H9 (cell line): Measurements from ENCODE around the gene HRNR. TPM values are rescaled to one million over a fixed set of nuclear protein-coding genes. Genes with fewer than 3 reads are reported as not detected.

ENCODE experiments used
- DNase-seq: peaks from one replicate; pipeline ENCODE4 v3.0.0-alpha.2; 2017
- H2AFZ ChIP-seq: one replicate; pipeline ENCODE4 v1.6.1; 2013; ENCODE audit warnings: mild to moderate bottlenecking, low read length, control low read depth, moderate library complexity
- H2AK5ac ChIP-seq: 2 replicates; pipeline ENCODE4 v1.6.1; 2013; ENCODE audit warnings: low read length, control low read depth, mixed read lengths; ENCODE audit not compliant: insufficient read length
- H2BK120ac ChIP-seq: one replicate; pipeline ENCODE4 v1.6.1; 2013; ENCODE audit warnings: low read depth, mild to moderate bottlenecking, low read length, control low read depth, inconsistent platforms; ENCODE audit not compliant: poor library complexity, severe bottlenecking
- H2BK12ac ChIP-seq: 2 replicates; pipeline ENCODE4 v1.6.1; 2013; ENCODE audit warnings: low read length, control low read depth, mixed read lengths, low read depth; ENCODE audit not compliant: insufficient read length
- H2BK15ac ChIP-seq: 2 replicates; pipeline ENCODE4 v1.6.1; 2013; ENCODE audit warnings: low read depth, low read length, control low read depth
- H2BK20ac ChIP-seq: one replicate; pipeline ENCODE4 v1.6.1; 2013; ENCODE audit warnings: low read depth, mild to moderate bottlenecking, low read length, control low read depth, inconsistent platforms; ENCODE audit not compliant: poor library complexity, severe bottlenecking
- H2BK5ac ChIP-seq: 2 replicates; pipeline ENCODE4 v1.6.1; 2013; ENCODE audit warnings: low read length, control low read depth, mixed read lengths; ENCODE audit not compliant: insufficient read length
- H3K14ac ChIP-seq: 2 replicates; pipeline ENCODE4 v1.6.1; 2013; ENCODE audit warnings: low read length, control low read depth; ENCODE audit not compliant: insufficient read depth
- H3K18ac ChIP-seq: 2 replicates; pipeline ENCODE4 v1.6.1; 2013; ENCODE audit warnings: low read depth, mild to moderate bottlenecking, mixed read lengths, low read length, control low read depth; ENCODE audit not compliant: insufficient read length
- H3K23ac ChIP-seq: 2 replicates; pipeline ENCODE4 v1.6.1; 2013; ENCODE audit warnings: low read length, control low read depth, mixed read lengths, low read depth; ENCODE audit not compliant: insufficient read length
- H3K23me2 ChIP-seq: 2 replicates; pipeline ENCODE4 v1.6.1; 2013; ENCODE audit warnings: low read depth, mild to moderate bottlenecking, mixed read lengths, low read length, control low read depth; ENCODE audit not compliant: insufficient read length, poor library complexity, severe bottlenecking
- H3K27ac ChIP-seq: 2 replicates; pipeline ENCODE4 v1.5.1; 2013; ENCODE audit warnings: low read length, control low read depth, mixed read lengths, low read depth; ENCODE audit not compliant: insufficient read length
- H3K27me3 ChIP-seq: 2 replicates; pipeline ENCODE4 v1.6.1; 2013; ENCODE audit warnings: low read length, control low read depth, inconsistent platforms; ENCODE audit not compliant: insufficient read depth
- H3K4ac ChIP-seq: 2 replicates; pipeline ENCODE4 v1.6.1; 2013; ENCODE audit warnings: low read depth, mild to moderate bottlenecking, control low read depth, inconsistent platforms, low read length, moderate library complexity
- H3K4me1 ChIP-seq: 2 replicates; pipeline ENCODE4 v1.6.1; 2013; ENCODE audit warnings: low read length, control low read depth, inconsistent platforms; ENCODE audit not compliant: insufficient read depth
- H3K4me2 ChIP-seq: 2 replicates; pipeline ENCODE4 v1.6.1; 2013; ENCODE audit warnings: low read length, control low read depth, mixed read lengths; ENCODE audit not compliant: insufficient read length, insufficient read depth
- H3K56ac ChIP-seq: 2 replicates; pipeline ENCODE4 v1.6.1; 2013; ENCODE audit warnings: low read depth, mild to moderate bottlenecking, mixed read lengths, low read length, control low read depth; ENCODE audit not compliant: insufficient read length
- H3K79me1 ChIP-seq: 2 replicates; pipeline ENCODE4 v1.6.1; 2013; ENCODE audit warnings: low read depth, mild to moderate bottlenecking, moderate library complexity, low read length, control low read depth, inconsistent platforms; ENCODE audit not compliant: insufficient read depth, poor library complexity, severe bottlenecking
- H3K79me2 ChIP-seq: 2 replicates; pipeline ENCODE4 v1.6.1; 2013; ENCODE audit warnings: low read length, control low read depth, inconsistent platforms; ENCODE audit not compliant: insufficient read depth
- H3K9ac ChIP-seq: 2 replicates; pipeline ENCODE4 v1.6.1; 2013; ENCODE audit warnings: low read length, control low read depth, mixed read lengths; ENCODE audit not compliant: insufficient read length; ENCODE audit errors: extremely low read depth
- H3K9me3 ChIP-seq: one replicate; pipeline ENCODE4 v1.6.1; 2013; ENCODE audit warnings: low read depth, low read length, inconsistent platforms; ENCODE audit not compliant: control insufficient read depth
- H3T11ph ChIP-seq: one replicate; pipeline ENCODE4 v1.6.1; 2013; ENCODE audit warnings: mild to moderate bottlenecking, low read length, control low read depth, inconsistent platforms
- H4K20me1 ChIP-seq: one replicate; pipeline ENCODE4 v1.6.1; 2013; ENCODE audit not compliant: control insufficient read depth, insufficient read length, insufficient read depth
- H4K5ac ChIP-seq: 2 replicates; pipeline ENCODE4 v1.6.1; 2013; ENCODE audit warnings: low read depth, mild to moderate bottlenecking, mixed read lengths, low read length, control low read depth; ENCODE audit not compliant: insufficient read length
- H4K8ac ChIP-seq: replicated peaks from 2 replicates; pipeline ENCODE4 v1.6.1; 2013; ENCODE audit warnings: low read length, control low read depth, mixed read lengths, low read depth; ENCODE audit not compliant: insufficient read length
- H4K91ac ChIP-seq: 2 replicates; pipeline ENCODE4 v1.6.1; 2013; ENCODE audit warnings: low read depth, mild to moderate bottlenecking, moderate library complexity, mixed read lengths, low read length, control low read depth; ENCODE audit not compliant: insufficient read length
- H3K27ac Mint-ChIP-seq, 3 experiments: 2 replicates in 2 of 3; 3 replicates in 1 of 3; pipeline ENCODE4 v1.8.0; 2020 to 2021; ENCODE audit warnings: mixed read lengths in 3 of 3, mild to moderate bottlenecking in 1 of 3, moderate library complexity in 1 of 3
- H3K27me3 Mint-ChIP-seq: 2 replicates; pipeline ENCODE4 v1.8.0; 2021; ENCODE audit warnings: low read depth, mild to moderate bottlenecking, moderate library complexity, mixed read lengths
- H3K36me3 Mint-ChIP-seq, 3 experiments: 2 replicates in 2 of 3; 3 replicates in 1 of 3; pipeline ENCODE4 v1.8.0; 2020 to 2021; ENCODE audit warnings: low read depth in 3 of 3, mixed read lengths in 3 of 3; ENCODE audit not compliant: insufficient read depth in 1 of 3
- H3K4me1 Mint-ChIP-seq, 2 experiments: 2 replicates each; pipeline ENCODE4 v1.8.0; 2020; ENCODE audit warnings: mixed read lengths in 2 of 2
- H3K4me3 Mint-ChIP-seq, 2 experiments: 2 replicates in 1 of 2; 3 replicates in 1 of 2; pipeline ENCODE4 v1.8.0; 2020 to 2021; ENCODE audit warnings: mild to moderate bottlenecking in 2 of 2, mixed read lengths in 2 of 2, moderate library complexity in 1 of 2
- H3K9me3 Mint-ChIP-seq, 2 experiments: 2 replicates in 1 of 2; 3 replicates in 1 of 2; pipeline ENCODE4 v1.8.0; 2020; ENCODE audit warnings: mild to moderate bottlenecking in 2 of 2, mixed read lengths in 2 of 2, moderate library complexity in 1 of 2
- WGBS: extraction: QIAGEN DNeasy Blood & Tissue Kit; methylation state at CpG from one replicate; pipeline ENCODE4 v1.1.7; 2013; ENCODE audit warnings: missing lambda C conversion rate, low lambda C conversion rate, mixed read lengths; ENCODE audit not compliant: insufficient read length; ENCODE audit errors: extremely low coverage; 5-methylcytosine and 5-hydroxymethylcytosine counted together
- total RNA-seq: library from RNA; stranded (reverse); gene quantifications from 2 replicates; pipeline ENCODE4 v1.2.1, GENCODE V29; 2021
- TF ChIP-seq, protein P1 (sequence below): fragments of 200-600 bp; sonication (generic); conservative IDR thresholded peaks from 3 replicates; pipeline ENCODE4 v1.8.0; 2021; ENCODE audit warnings: antibody characterized with exemption, mild to moderate bottlenecking

The HRNR gene
- total RNA-seq, 1 experiment from 2014 or later = not detected

DNA sequence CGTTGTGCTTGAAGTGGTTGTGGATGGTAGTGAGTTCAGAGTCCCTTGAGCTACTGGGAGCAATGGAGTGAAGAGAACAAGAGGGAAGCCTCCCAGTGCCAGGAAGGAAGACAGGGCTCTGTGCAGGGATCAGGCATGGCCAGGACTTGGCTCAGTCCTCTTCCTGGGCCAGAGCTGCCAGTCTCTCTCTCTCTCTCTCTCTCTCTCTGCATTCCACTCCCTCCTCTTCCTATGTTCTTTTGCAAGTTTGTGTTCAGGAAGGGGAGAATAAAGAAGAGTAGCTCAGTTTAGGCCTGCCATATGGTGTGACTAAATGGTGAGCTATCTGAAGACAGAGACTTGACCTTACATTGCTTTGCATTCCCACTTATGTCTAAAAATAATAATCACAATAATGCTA is 44.4 kb downstream of the HRNR start:
- Histone ChIP-seq H2BK15ac (no peak overlapping the region), H4K5ac (no peak overlapping the region), H3K18ac (no peak overlapping the region), H2BK12ac (no peak overlapping the region), H3T11ph (no peak overlapping the region), H3K9ac (no peak overlapping the region), H3K23ac (no peak overlapping the region), H2BK120ac (no peak overlapping the region), H3K23me2 (no peaks in the 10 kb centered on the region), H3K79me1 (no peaks in the 10 kb centered on the region), H3K4ac (no peak overlapping the region), H3K56ac (no peak overlapping the region), H3K27me3 (no peaks in the 10 kb centered on the region), H2BK5ac (no peak overlapping the region), H3K79me2 (no peaks in the 10 kb centered on the region), H4K20me1 (no peaks in the 10 kb centered on the region), H3K4me1 (no peaks in the 10 kb centered on the region), H2AFZ (no peak overlapping the region), H3K9me3 (peaks cover 25% of the 10 kb centered on the region), H3K27ac (no peak overlapping the region), H3K14ac (no peak overlapping the region), H4K8ac (no peak overlapping the region), H2AK5ac (no peak overlapping the region), H4K91ac (no peak overlapping the region), H2BK20ac (no peak overlapping the region), H3K4me2 (no peak overlapping the region)
- Mint-ChIP-seq H3K27me3 (peaks cover 2% of the 10 kb centered on the region), H3K4me3 (no peak overlapping the region), H3K9me3 (peaks cover 48 to 87% of the 10 kb centered on the region in 2 experiments), H3K36me3 (peaks cover 0 to 20% (median 0%) of the 10 kb centered on the region in 3 experiments; a peak in 4 of 7 replicates), H3K4me1 (no peaks in the 10 kb centered on the region), H3K27ac (no peak overlapping the region)
- no peak for DNase-seq
- no CpG with 5 or more reads among the region's 1 CpG for WGBS
- TF ChIP-seq, protein P1, sequence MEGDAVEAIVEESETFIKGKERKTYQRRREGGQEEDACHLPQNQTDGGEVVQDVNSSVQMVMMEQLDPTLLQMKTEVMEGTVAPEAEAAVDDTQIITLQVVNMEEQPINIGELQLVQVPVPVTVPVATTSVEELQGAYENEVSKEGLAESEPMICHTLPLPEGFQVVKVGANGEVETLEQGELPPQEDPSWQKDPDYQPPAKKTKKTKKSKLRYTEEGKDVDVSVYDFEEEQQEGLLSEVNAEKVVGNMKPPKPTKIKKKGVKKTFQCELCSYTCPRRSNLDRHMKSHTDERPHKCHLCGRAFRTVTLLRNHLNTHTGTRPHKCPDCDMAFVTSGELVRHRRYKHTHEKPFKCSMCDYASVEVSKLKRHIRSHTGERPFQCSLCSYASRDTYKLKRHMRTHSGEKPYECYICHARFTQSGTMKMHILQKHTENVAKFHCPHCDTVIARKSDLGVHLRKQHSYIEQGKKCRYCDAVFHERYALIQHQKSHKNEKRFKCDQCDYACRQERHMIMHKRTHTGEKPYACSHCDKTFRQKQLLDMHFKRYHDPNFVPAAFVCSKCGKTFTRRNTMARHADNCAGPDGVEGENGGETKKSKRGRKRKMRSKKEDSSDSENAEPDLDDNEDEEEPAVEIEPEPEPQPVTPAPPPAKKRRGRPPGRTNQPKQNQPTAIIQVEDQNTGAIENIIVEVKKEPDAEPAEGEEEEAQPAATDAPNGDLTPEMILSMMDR = no peak
